GM10266 (cell line): ENCODE data around the gene CHID1.

ENCODE experiments used
- DNase-seq: peaks from one replicate; pipeline ENCODE4 v3.0.0; 2012; ENCODE audit errors: extremely low spot score
- CTCF ChIP-seq: IDR thresholded peaks from 2 replicates; pipeline ENCODE4 v1.5.1; 2012; ENCODE audit warnings: mild to moderate bottlenecking, low read depth; ENCODE audit not compliant: control insufficient read depth, insufficient read depth; ENCODE audit errors: missing control alignments

Gene CHID1

GRCh38 chr11:944711-945470, 34.3 kb upstream of the CHID1 start:
- DNase-seq: no peak
- no peak for TF ChIP-seq CTCF

GRCh38 chr11:942823-943222, 32.2 kb upstream of the CHID1 start:
- no peak for DNase-seq
- no peak for TF ChIP-seq CTCF

- TF ChIP-seq CTCF: no peak
- no peak for DNase-seq
These were observed 30.0 kb upstream of the CHID1 start for GRCh38 chr11:940496-941135.

DNA sequence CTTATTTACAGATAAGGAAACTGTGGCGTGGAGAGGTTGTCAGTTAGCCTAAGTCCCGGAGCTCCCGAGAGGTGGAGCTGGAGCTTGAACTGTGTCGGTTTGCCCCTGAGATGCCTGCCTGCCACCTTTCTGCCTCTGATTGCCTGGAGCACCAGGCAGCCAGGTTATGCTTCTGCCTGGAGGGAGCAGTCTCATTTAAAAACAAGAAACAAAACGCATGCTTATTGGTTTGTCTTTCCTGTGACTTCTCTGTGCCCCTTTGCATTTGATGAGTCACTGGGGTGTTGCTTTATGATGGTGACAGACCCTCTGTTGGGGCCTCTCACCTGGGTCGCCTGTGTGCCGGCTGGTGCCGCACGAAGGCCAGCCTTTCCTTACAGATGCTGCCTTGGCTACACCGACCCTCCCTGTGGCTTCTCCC, 27.2 kb upstream of the CHID1 start:
- DNase-seq: no peak
- TF ChIP-seq CTCF: no peak

- no peak for TF ChIP-seq CTCF
- DNase-seq: no peak
These were observed 25.6 kb upstream of the CHID1 start for GRCh38 chr11:936199-936598.

- DNase-seq: no peak
These were observed 23.9 kb upstream of the CHID1 start for GRCh38 chr11:934527-934926.

More at GRCh38 chr11:934527-934926, 23.9 kb upstream of the CHID1 start:
- no peak for TF ChIP-seq CTCF
